Thyroid gland (tissue), 4 donors: ENCODE results near the gene IARS2. TPM values are rescaled to one million over a fixed set of nuclear protein-coding genes. Genes with fewer than 3 reads are reported as not detected.

Source experiments
- DNase-seq, 2 donors: peaks; one replicate each; pipeline ENCODE4 v3.0.0-alpha.2; 2019
- H3K27ac ChIP-seq, 3 donors: fragments of 200-600 bp; sonication (generic); 1 replicate in 2 of 3; 2 replicates in 1 of 3; pipeline ENCODE4 v1.5.1; 2016 to 2019; ENCODE audit warnings: mild to moderate bottlenecking in 1 of 3, moderate library complexity in 1 of 3
- H3K27me3 ChIP-seq: fragments of 200-600 bp; sonication (generic); one replicate; pipeline ENCODE4 v1.5.1; 2019
- H3K36me3 ChIP-seq, 2 donors: fragments of 200-600 bp; sonication (generic); one replicate each; pipeline ENCODE4 v1.5.1; 2016 to 2019
- H3K4me1 ChIP-seq, 2 donors: fragments of 200-600 bp; sonication (generic); one replicate each; pipeline ENCODE4 v1.5.1; 2017 to 2019
- H3K4me3 ChIP-seq, 3 donors: fragments of 200-600 bp; sonication (generic); replicated peaks in 1 of 3; 1 replicate in 2 of 3; 2 replicates in 1 of 3; pipeline ENCODE4 v1.5.1; 2016; ENCODE audit warnings: mild to moderate bottlenecking in 1 of 3
- H3K9me3 ChIP-seq: fragments of 200-600 bp; sonication (generic); one replicate; pipeline ENCODE4 v1.5.1; 2017
- CTCF ChIP-seq, 6 experiments: fragments of 200-600 bp in 3 of 6; fragments of 450-650 bp in 3 of 6; sonication (generic) in 3 of 6; IDR thresholded peaks; one replicate each; pipeline ENCODE4 v1.5.1; 2016 to 2019; ENCODE audit warnings: antibody characterized with exemption in 6 of 6, mild to moderate bottlenecking in 2 of 6, inconsistent platforms in 1 of 6, moderate library complexity in 1 of 6
- POLR2A ChIP-seq, 2 donors: fragments of 450-650 bp; IDR thresholded peaks; one replicate each; pipeline ENCODE4 v1.6.1; 2017; ENCODE audit warnings: antibody characterized with exemption in 2 of 2, mild to moderate bottlenecking in 2 of 2, moderate library complexity in 1 of 2
- WGBS, 2 donors: methylation state at CpG; one replicate each; pipeline ENCODE4 v1.1.5; 2017; 5-methylcytosine and 5-hydroxymethylcytosine counted together
- intact Hi-C: fragments of 100-400 bp; cut with DNase I; formaldehyde crosslinking; loops from one replicate; pipeline ENCODE4 v1.15.1; 2023
- total RNA-seq, 4 donors: library from RNA; depleted of rRNA; stranded (reverse); fragments of >200 nt; gene quantifications; one replicate each; pipeline ENCODE4 v1.2.3, GENCODE V29; 2016

Gene IARS2
- total RNA-seq, 4 donors from 2014 or later: 59.6 to 72.6 (median 67.0) TPM

GRCh38 chr1:220144051-220144450 is 50.1 kb downstream of the IARS2 start:
- no peaks in the 10 kb centered on the region for H3K9me3 ChIP-seq
- intact Hi-C loops: no loop called here
- H3K27me3 ChIP-seq: no peaks in the 10 kb centered on the region
- TF ChIP-seq POLR2A (IDR thresholded peaks at IDR 0.05): no peak
- TF ChIP-seq CTCF (IDR thresholded peaks at IDR 0.05): no peak
- no peak overlapping the region for H3K27ac ChIP-seq
- no peak for DNase-seq
- peaks cover under 1 to 15% of the 10 kb centered on the region in 2 donors for H3K36me3 ChIP-seq
- 90 to 91% methylated on average over 5 of the region's 5 CpGs for WGBS, 2 donors
- no peaks in the 10 kb centered on the region for H3K4me1 ChIP-seq
- H3K4me3 ChIP-seq: no peak overlapping the region

- DNase-seq: no peak
- no peaks in the 10 kb centered on the region for H3K4me1 ChIP-seq
- H3K9me3 ChIP-seq: no peaks in the 10 kb centered on the region
- no peak overlapping the region for H3K4me3 ChIP-seq
- WGBS, 2 donors: 87 to 98% methylated on average over 1 of the region's 1 CpG
- H3K27me3 ChIP-seq: no peaks in the 10 kb centered on the region
- TF ChIP-seq CTCF (IDR thresholded peaks at IDR 0.05) (no peak), POLR2A (IDR thresholded peaks at IDR 0.05) (no peak)
- intact Hi-C loops: no loop called here
- H3K36me3 ChIP-seq: peaks cover 6 to 20% of the 10 kb centered on the region in 2 donors
- no peak overlapping the region for H3K27ac ChIP-seq
Observed at GRCh38 chr1:220149742-220150141, 55.8 kb downstream of the IARS2 start.

GRCh38 chr1:220151454-220151853 is 57.5 kb downstream of the IARS2 start:
- intact Hi-C loops: no loop called here
- H3K4me1 ChIP-seq: no peaks in the 10 kb centered on the region
- no peaks in the 10 kb centered on the region for H3K9me3 ChIP-seq
- DNase-seq: peak; percentile 23 to 31
- H3K36me3 ChIP-seq: peaks cover 8 to 15% of the 10 kb centered on the region in 2 donors
- H3K27ac ChIP-seq: no peak overlapping the region
- no peak overlapping the region for H3K4me3 ChIP-seq
- H3K27me3 ChIP-seq: no peaks in the 10 kb centered on the region
- WGBS, 2 donors: 40 to 45% methylated on average over 3 of the region's 3 CpGs
- TF ChIP-seq POLR2A (IDR thresholded peaks at IDR 0.05) (no peak), CTCF (IDR thresholded peaks at IDR 0.05) (no peak)

GRCh38 chr1:220153147-220153546 is 59.2 kb downstream of the IARS2 start:
- H3K36me3 ChIP-seq: peaks cover 20 to 26% of the 10 kb centered on the region in 2 donors

DNA sequence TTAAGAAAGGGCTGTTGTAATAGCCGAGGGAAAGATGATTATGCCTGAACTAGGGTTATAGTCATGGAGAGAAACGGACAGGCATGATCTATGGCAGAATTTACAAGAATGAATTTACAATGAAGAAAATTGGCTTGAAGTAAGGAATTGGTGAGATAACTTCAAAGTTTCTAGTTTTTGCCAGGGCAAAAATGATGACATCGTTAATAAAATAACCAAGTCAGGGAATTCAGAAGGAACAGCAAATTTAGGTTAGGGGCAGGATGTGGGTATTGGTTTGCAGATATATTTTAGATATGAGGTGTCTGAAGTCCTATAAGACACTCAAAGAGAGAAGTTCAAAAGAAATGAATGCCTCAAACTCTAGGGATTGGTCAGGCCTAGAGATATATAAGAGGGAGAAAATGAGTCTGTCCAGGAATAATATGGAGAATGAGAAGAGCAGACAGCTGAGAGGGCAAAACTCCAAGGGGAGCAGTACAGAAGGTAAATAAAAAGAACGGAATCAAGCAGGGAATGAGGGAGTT is 62.8 kb downstream of the IARS2 start:
- no peak for DNase-seq
- 95% methylated on average over 4 of the region's 4 CpGs for WGBS, 2 donors
- no peaks in the 10 kb centered on the region for H3K27me3 ChIP-seq
- H3K4me1 ChIP-seq: no peaks in the 10 kb centered on the region
- peaks cover 20 to 26% of the 10 kb centered on the region in 2 donors for H3K36me3 ChIP-seq
- no peak for TF ChIP-seq CTCF (IDR thresholded peaks at IDR 0.05)
- TF ChIP-seq POLR2A (IDR thresholded peaks at IDR 0.05): no peak
- no peak overlapping the region for H3K27ac ChIP-seq
- intact Hi-C loops: no loop called here
- no peaks in the 10 kb centered on the region for H3K9me3 ChIP-seq
- no peak overlapping the region for H3K4me3 ChIP-seq

More at GRCh38 chr1:220153147-220153546, 59.2 kb downstream of the IARS2 start:
- Histone ChIP-seq H3K4me1 (no peaks in the 10 kb centered on the region), H3K27ac (no peak overlapping the region), H3K9me3 (no peaks in the 10 kb centered on the region), H3K27me3 (no peaks in the 10 kb centered on the region), H3K4me3 (no peak overlapping the region)
- no peak for DNase-seq
- TF ChIP-seq CTCF (IDR thresholded peaks at IDR 0.05): no peak
- TF ChIP-seq POLR2A (IDR thresholded peaks at IDR 0.05): no peak
- intact Hi-C loops: no loop called here
